GM12872 (cell line): ENCODE measurements around the gene RIN2.

Experiments used
- CTCF ChIP-seq: IDR thresholded peaks from 3 replicates; pipeline ENCODE4 v1.5.1; 2011; ENCODE audit warnings: low read depth, mild to moderate bottlenecking, low read length, moderate library complexity; ENCODE audit not compliant: insufficient read depth

Gene RIN2

GRCh38 chr20:19715986-19716385 lies 42.1 kb upstream of the RIN2 start:
- TF ChIP-seq CTCF, result no peak

DNA sequence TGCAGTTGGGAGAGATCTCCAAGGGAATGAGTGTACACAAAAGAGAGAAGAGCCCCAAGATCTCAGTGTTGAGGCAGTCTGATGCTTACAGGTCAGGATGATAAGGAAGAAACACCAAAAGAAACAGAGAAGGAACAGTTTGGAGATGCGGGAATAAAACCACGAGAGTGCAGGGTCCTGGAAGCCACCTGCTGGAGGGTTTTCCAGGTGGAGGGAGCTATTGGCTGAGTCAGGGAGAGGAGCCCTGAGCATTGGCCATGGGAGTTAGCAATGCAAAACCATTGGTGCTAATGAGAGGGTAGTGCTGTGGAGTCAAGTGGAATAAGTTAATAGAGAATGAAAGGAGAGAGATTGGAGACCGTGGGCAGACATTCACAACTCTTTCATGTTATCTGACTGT lies 39.2 kb upstream of the RIN2 start:
- TF ChIP-seq CTCF, result no peak

DNA sequence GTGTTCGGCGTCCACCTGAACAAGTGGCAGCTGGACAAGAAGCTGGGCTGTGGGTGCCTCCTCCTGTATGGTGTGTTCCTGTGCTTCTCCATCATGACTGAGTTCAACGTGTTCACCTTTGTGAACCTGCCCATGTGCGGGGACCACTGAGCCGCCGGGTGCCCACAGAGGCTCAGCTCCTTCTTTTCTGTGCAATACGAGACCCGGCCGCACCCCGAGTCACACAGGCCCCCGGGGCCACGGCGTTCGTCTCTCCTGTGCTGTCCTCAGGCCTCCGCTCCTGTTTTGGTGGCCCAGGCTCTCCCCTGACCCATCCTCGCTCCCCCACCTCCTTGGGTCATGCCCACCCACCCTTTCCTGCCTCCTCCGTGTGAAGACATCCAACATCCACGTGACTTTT lies 37.1 kb upstream of the RIN2 start:
- no peak for TF ChIP-seq CTCF

DNA sequence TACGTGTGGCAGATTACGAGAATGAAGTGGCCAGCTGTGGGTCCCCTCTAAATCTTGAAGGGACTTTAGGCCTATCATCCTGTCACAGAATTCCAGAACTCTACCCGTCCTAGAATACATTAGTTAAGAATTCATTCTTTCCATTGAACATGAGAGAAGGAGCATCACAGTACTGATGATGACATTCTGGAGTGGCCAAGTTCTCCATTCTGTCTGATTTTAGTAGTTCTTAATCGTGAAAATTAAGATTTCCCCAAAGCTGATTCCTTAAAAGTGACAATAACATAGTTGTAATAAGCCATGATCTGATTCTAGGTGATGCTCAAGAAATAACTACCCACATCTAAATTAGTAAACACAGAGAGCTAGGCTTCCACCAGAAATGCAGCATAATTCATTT lies 35.0 kb upstream of the RIN2 start:
- no peak for TF ChIP-seq CTCF

DNA sequence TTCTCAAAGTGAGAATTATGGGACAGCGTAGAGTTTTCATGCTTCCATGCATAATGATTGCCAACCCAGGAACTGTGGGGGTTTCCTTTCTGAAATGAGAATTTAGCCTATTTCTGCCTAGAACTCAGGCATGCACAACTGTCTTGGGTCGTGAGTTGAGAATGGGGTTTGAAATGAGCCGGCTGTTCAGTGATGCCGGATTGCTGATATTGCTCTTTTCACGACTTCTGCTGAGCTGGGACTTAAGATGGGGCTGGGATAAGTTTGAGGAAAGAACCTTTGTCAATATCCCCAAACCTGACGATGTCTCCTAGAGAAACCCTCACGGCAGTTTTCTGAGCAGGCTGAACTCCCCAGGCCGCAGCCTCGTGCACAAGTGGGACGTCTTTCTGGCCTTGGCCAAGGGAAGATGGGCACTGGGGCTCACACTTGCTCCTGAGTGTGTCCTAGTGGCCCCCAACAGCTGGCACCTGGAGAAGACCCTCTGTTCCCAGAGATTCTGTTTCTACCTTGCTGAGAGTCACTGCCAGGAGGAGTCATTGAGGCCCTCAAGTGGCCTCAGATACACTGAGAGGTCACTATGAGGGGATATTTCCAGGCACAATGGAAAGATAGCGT lies 34.1 kb upstream of the RIN2 start:
- TF ChIP-seq CTCF, result no peak

DNA sequence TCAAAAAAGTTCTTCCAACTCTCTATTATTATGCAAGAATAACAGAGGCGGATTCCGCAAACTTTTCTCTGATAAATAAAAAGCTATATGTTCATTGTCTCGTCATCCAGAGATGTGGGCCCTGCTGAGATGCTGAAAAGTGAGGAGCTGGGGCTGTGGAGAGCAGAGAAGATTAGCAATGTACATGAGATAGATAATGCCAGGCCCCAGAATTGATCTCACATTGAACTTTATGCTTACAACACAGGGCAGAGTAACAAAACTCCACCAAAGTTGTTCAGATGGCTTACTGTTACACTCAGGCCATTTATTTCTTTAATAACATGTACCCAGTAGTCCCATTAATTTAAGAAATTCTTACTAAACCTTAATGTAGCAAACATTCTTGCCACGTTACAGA lies 32.7 kb upstream of the RIN2 start:
- TF ChIP-seq CTCF, result no peak

DNA sequence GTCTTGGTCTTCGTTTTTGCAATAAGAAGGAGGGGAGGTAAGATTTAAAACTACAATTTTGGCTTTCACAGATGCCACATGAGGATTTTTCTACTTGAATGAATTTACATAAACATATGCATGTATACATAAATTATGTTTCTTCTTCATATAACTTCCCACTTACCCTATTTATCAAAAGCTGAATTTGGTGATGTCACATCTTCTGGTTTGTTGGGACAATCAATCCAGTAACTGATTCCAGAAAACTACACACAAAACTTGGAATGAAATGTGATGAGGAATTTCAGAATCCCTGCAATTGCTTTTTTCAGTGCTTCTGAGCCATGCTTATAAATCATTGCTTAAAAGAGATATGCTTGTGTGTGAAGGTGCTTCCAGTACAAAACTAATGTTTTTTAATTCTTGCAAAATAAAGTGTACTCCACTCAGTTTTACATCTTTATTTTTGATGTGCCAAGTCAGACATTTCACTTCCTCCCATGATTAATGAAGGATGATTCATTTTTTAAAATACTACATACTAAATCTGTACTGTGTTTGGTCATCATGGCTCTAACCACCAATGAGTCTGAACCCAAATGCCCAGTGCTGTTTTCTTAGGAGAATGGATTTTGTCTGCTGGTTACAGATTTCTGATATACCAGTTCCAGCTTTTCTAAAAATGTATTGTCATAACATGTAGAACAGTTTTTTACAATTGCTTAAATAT lies 32.1 kb upstream of the RIN2 start:
- TF ChIP-seq CTCF, result no peak
